SHP77 (cell line): Measurements from ENCODE around the gene F7.

ENCODE experiments used
- DNase-seq, 2 experiments: peaks; one replicate each; lab custom pipeline; 2025; lab: John Stamatoyannopoulos, UW

F7 gene

GRCh38 chr13:113117911-113118260, 12.3 kb downstream of the F7 start:
- no peak for DNase-seq

- DNase-seq: no peak
Observed at GRCh38 chr13:113118261-113119021, 12.8 kb downstream of the F7 start.

- no peak for DNase-seq
Observed at GRCh38 chr13:113119166-113119821, 13.7 kb downstream of the F7 start.

- DNase-seq: no peak
Observed at GRCh38 chr13:113119822-113120189, 14.2 kb downstream of the F7 start.

GRCh38 chr13:113120300-113121182, 14.9 kb downstream of the F7 start:
- DNase-seq: no peak

GRCh38 chr13:113121183-113121927, 15.8 kb downstream of the F7 start:
- no peak for DNase-seq

- no peak for DNase-seq
Observed at GRCh38 chr13:113121928-113122471, 16.4 kb downstream of the F7 start.

GRCh38 chr13:113122550-113123225, 17.1 kb downstream of the F7 start, which contains the start of gene F10:
TSS of gene F10 (plus strand) at chr13:113122799. CDS start at chr13:113122856, 57 bp downstream.
- no peak for DNase-seq

- peak in 1 of 2 experiments; percentile 16 for DNase-seq
Observed at GRCh38 chr13:113123226-113124201, 17.9 kb downstream of the F7 start.

GRCh38 chr13:113124211-113124970, 18.8 kb downstream of the F7 start:
- DNase-seq: no peak

- no peak for DNase-seq
Observed at GRCh38 chr13:113125506-113126264, 20.1 kb downstream of the F7 start.

GRCh38 chr13:113126265-113127150, 20.9 kb downstream of the F7 start:
- no peak for DNase-seq

GRCh38 chr13:113129480-113129879, 23.9 kb downstream of the F7 start:
- DNase-seq: no peak

GRCh38 chr13:113129921-113130750, 24.5 kb downstream of the F7 start:
- no peak for DNase-seq

- no peak for DNase-seq
Observed at GRCh38 chr13:113135281-113135760, 29.7 kb downstream of the F7 start.

GRCh38 chr13:113137691-113138298, 32.2 kb downstream of the F7 start:
- no peak for DNase-seq
